HepG2 (cell line): Measurements from ENCODE around the gene TXNRD3. TPM values are rescaled to one million over a fixed set of nuclear protein-coding genes. Genes with fewer than 3 reads are reported as not detected.

Experiments
- DNMT3B ChIP-seq: conservative IDR thresholded peaks from 2 replicates; pipeline ENCODE4 v1.6.1; 2016; ENCODE audit warnings: missing biosample characterization, control low read depth
- ELF1 ChIP-seq: sonication (generic); formaldehyde crosslinking; IDR thresholded peaks from 2 replicates; pipeline ENCODE4 v1.4.0; 2020; ENCODE audit warnings: missing genetic modification reagents
- ESRRA ChIP-seq: sonication (generic); formaldehyde crosslinking; IDR thresholded peaks from 2 replicates; pipeline ENCODE4 v1.5.1; 2020; ENCODE audit warnings: mild to moderate bottlenecking, low read depth, missing genetic modification reagents
- GATAD2A ChIP-seq: IDR thresholded peaks from 2 replicates; pipeline ENCODE4 v1.6.1; 2016
- HMG20A ChIP-seq: IDR thresholded peaks from 2 replicates; pipeline ENCODE4 v1.6.1; 2016; ENCODE audit warnings: borderline replicate concordance
- HOXA7 ChIP-seq: sonication (generic); formaldehyde crosslinking; IDR thresholded peaks from 2 replicates; pipeline ENCODE4 v1.8.1; 2022; ENCODE audit warnings: mild to moderate bottlenecking, missing genetic modification reagents, moderate library complexity
- JUND ChIP-seq: sonication (generic); formaldehyde crosslinking; IDR thresholded peaks from 2 replicates; pipeline ENCODE4 v1.8.0; 2022; ENCODE audit warnings: mild to moderate bottlenecking, missing genetic modification reagents
- KLF6 ChIP-seq: IDR thresholded peaks from 2 replicates; pipeline ENCODE4 v1.8.0; 2016; ENCODE audit warnings: missing biosample characterization, missing genetic modification reagents
- MXD3 ChIP-seq: IDR thresholded peaks from 2 replicates; pipeline ENCODE4 v1.6.1; 2016; ENCODE audit warnings: mild to moderate bottlenecking, missing biosample characterization, missing genetic modification reagents
- NAIF1 ChIP-seq: sonication (generic); formaldehyde crosslinking; IDR thresholded peaks from 2 replicates; pipeline ENCODE4 v1.5.0; 2020; ENCODE audit warnings: mild to moderate bottlenecking, missing genetic modification reagents, borderline replicate concordance
- NCOA5 ChIP-seq: sonication (generic); formaldehyde crosslinking; IDR thresholded peaks from 2 replicates; pipeline ENCODE4 v1.4.0; 2020; ENCODE audit warnings: missing genetic modification reagents
- PBX3 ChIP-seq: sonication (generic); formaldehyde crosslinking; IDR thresholded peaks from 2 replicates; pipeline ENCODE4 v1.8.1; 2023; ENCODE audit warnings: missing genetic modification reagents, inconsistent platforms, borderline replicate concordance
- POLR2AphosphoS2 ChIP-seq: IDR thresholded peaks from 2 replicates; pipeline ENCODE4 v1.6.1; 2011; ENCODE audit warnings: low read depth, low read length, improper control_type of control experiment
- SALL2 ChIP-seq: sonication (generic); formaldehyde crosslinking; IDR thresholded peaks from 2 replicates; pipeline ENCODE4 v1.8.1; 2023; ENCODE audit warnings: mild to moderate bottlenecking, missing genetic modification reagents, inconsistent platforms
- STAG1 ChIP-seq: sonication (generic); formaldehyde crosslinking; IDR thresholded peaks from 2 replicates; pipeline ENCODE4 v1.4.0; 2020; ENCODE audit warnings: missing genetic modification reagents
- ZFAT ChIP-seq: sonication (generic); formaldehyde crosslinking; conservative IDR thresholded peaks from 2 replicates; pipeline ENCODE4 v1.8.1; 2023; ENCODE audit warnings: missing genetic modification reagents, inconsistent platforms
- ZNF33A ChIP-seq: sonication (generic); formaldehyde crosslinking; IDR thresholded peaks from 2 replicates; pipeline ENCODE4 v1.5.1; 2020; ENCODE audit warnings: missing genetic modification reagents, mild to moderate bottlenecking, moderate library complexity, borderline replicate concordance
- ZNF598 ChIP-seq: sonication (generic); formaldehyde crosslinking; IDR thresholded peaks from 2 replicates; pipeline ENCODE4 v1.5.1; 2020; ENCODE audit warnings: mild to moderate bottlenecking, missing genetic modification reagents, borderline replicate concordance
- ZNF780A ChIP-seq: sonication (generic); formaldehyde crosslinking; IDR thresholded peaks from 2 replicates; pipeline ENCODE4 v1.8.0; 2022; ENCODE audit warnings: mild to moderate bottlenecking, missing genetic modification reagents, moderate library complexity
- ZUFSP ChIP-seq: sonication (generic); formaldehyde crosslinking; IDR thresholded peaks from 2 replicates; pipeline ENCODE4 v1.9.0; 2021; ENCODE audit warnings: missing genetic modification reagents, mild to moderate bottlenecking, borderline replicate concordance
- polyA plus RNA-seq, 8 experiments: library from polyadenylated mRNA; depleted of rRNA in 3 of 8; stranded (reverse) in 7 of 8; unstranded in 1 of 8; fragments of >200 nt; fragmentation: Illumina TruSeq in 4 of 8; extraction: Trizol in 4 of 8; gene quantifications; 2 replicates each; pipeline versions ENCODE4 v1.2.1 to v1.2.3, GENCODE V29; 2011 to 2016; ENCODE audit warnings: low read depth in 4 of 8, missing spikeins in 1 of 8, mixed read lengths in 1 of 8; ENCODE audit not compliant: insufficient read depth in 1 of 8
- total RNA-seq, 5 experiments: library from RNA; depleted of rRNA; stranded (reverse); fragments of >200 nt; fragmentation: Illumina TruSeq; extraction: Trizol; gene quantifications; 2 replicates each; pipeline ENCODE4 v1.2.3, GENCODE V29; 2016; ENCODE audit warnings: low read depth in 1 of 5
- TF ChIP-seq, protein P1 (sequence below): sonication (generic); formaldehyde crosslinking; IDR thresholded peaks from 2 replicates; pipeline ENCODE4 v1.4.0; 2020; ENCODE audit warnings: mild to moderate bottlenecking, missing genetic modification reagents
- TF ChIP-seq, protein P2 (sequence below): sonication (generic); formaldehyde crosslinking; IDR thresholded peaks from 2 replicates; pipeline ENCODE4 v1.4.0; 2020; ENCODE audit warnings: missing genetic modification reagents
- TF ChIP-seq, protein P3 (sequence below): sonication (generic); formaldehyde crosslinking; IDR thresholded peaks from 2 replicates; pipeline ENCODE4 v1.4.0; 2020; ENCODE audit warnings: mild to moderate bottlenecking, missing genetic modification reagents

Gene TXNRD3
- total and polyA plus RNA-seq, 2 of the 13 experiments (the other 11 are each of a cell fraction or from before 2014, with no cell fraction given), result 4.8 to 20.7 TPM

DNA sequence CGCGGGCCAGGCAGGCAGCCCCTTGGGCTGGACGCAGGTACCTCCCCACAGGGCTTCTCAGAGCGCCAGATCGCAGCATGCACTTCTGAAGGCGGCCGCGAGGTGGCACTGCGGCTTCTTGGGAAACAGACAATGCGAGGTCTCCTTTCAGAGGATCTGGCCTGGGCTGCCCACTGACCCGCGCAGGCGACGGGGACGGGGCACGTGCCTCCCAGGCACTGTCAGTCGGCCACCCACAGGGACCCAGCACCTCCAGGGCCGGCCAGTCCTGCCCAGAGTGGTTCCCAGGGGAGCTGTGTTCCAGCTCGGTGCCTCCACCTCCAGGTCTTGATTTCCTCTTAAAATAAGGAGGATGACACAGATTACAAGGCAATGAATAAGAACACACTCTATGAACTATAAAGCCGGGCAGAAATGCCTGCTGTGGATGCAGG lies 24.4 kb upstream of the TXNRD3 start (continued):
- TF ChIP-seq ZUFSP (CRISPR knock-in tag) (no peak), DNMT3B (no peak), HOXA7 (CRISPR knock-in tag) (no peak), SALL2 (CRISPR knock-in tag) (no peak), JUND (CRISPR knock-in tag) (no peak), ZNF780A (CRISPR knock-in tag) (no peak), NAIF1 (no peak), STAG1 (CRISPR knock-in tag) (peak; percentile 92), POLR2AphosphoS2 (no peak), KLF6 (CRISPR knock-in tag) (no peak), ZNF33A (CRISPR knock-in tag) (no peak), HMG20A (CRISPR knock-in tag) (no peak), PBX3 (CRISPR knock-in tag) (no peak), ESRRA (CRISPR knock-in tag) (no peak), ELF1 (CRISPR knock-in tag) (no peak), GATAD2A (0 out of 2 replicates have a peak, but pooled peaks have one; percentile 19), ZFAT (CRISPR knock-in tag) (no peak), MXD3 (CRISPR knock-in tag) (no peak), ZNF598 (0 out of 2 replicates have a peak, but pooled peaks have one; percentile 81), NCOA5 (CRISPR knock-in tag) (no peak)
- TF ChIP-seq, protein P1, sequence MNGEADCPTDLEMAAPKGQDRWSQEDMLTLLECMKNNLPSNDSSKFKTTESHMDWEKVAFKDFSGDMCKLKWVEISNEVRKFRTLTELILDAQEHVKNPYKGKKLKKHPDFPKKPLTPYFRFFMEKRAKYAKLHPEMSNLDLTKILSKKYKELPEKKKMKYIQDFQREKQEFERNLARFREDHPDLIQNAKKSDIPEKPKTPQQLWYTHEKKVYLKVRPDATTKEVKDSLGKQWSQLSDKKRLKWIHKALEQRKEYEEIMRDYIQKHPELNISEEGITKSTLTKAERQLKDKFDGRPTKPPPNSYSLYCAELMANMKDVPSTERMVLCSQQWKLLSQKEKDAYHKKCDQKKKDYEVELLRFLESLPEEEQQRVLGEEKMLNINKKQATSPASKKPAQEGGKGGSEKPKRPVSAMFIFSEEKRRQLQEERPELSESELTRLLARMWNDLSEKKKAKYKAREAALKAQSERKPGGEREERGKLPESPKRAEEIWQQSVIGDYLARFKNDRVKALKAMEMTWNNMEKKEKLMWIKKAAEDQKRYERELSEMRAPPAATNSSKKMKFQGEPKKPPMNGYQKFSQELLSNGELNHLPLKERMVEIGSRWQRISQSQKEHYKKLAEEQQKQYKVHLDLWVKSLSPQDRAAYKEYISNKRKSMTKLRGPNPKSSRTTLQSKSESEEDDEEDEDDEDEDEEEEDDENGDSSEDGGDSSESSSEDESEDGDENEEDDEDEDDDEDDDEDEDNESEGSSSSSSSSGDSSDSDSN, result peak; percentile 34; the same call in 1 of the 2 replicates
- TF ChIP-seq, protein P2, sequence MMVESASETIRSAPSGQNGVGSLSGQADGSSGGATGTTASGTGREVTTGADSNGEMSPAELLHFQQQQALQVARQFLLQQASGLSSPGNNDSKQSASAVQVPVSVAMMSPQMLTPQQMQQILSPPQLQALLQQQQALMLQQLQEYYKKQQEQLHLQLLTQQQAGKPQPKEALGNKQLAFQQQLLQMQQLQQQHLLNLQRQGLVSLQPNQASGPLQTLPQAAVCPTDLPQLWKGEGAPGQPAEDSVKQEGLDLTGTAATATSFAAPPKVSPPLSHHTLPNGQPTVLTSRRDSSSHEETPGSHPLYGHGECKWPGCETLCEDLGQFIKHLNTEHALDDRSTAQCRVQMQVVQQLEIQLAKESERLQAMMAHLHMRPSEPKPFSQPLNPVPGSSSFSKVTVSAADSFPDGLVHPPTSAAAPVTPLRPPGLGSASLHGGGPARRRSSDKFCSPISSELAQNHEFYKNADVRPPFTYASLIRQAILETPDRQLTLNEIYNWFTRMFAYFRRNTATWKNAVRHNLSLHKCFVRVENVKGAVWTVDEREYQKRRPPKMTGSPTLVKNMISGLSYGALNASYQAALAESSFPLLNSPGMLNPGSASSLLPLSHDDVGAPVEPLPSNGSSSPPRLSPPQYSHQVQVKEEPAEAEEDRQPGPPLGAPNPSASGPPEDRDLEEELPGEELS (CRISPR knock-in tag), result no peak
- TF ChIP-seq, protein P3, sequence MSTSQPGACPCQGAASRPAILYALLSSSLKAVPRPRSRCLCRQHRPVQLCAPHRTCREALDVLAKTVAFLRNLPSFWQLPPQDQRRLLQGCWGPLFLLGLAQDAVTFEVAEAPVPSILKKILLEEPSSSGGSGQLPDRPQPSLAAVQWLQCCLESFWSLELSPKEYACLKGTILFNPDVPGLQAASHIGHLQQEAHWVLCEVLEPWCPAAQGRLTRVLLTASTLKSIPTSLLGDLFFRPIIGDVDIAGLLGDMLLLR (CRISPR knock-in tag), result 0 out of 2 replicates have a peak, but pooled peaks have one; percentile 40
